Measurements from ENCODE around the gene SLC16A5.
A peak's percentile ranks its signal among the peaks of the same experiment; 100 is the strongest.
"Not testable (repeated sequence)": the region's sequence is repeated elsewhere in the genome, so short reads cannot be mapped to it uniquely, and the experiment has no call there.

The SLC16A5 gene

GRCh38 chr17:75133001-75133400, 45.2 kb downstream of the SLC16A5 start:
- DNase-seq (ENCODE audit: low spot score) = no peak

- not testable (repeated sequence) for DNase-seq (ENCODE audit: low spot score)
Observed at GRCh38 chr17:75133607-75134347, 46.0 kb downstream of the SLC16A5 start.

- DNase-seq (ENCODE audit: low spot score) = peak; percentile 29
Observed at GRCh38 chr17:75135452-75135851, 47.7 kb downstream of the SLC16A5 start.

- no peak for DNase-seq (ENCODE audit: low spot score)
Observed at GRCh38 chr17:75135946-75136345, 48.2 kb downstream of the SLC16A5 start.

GRCh38 chr17:75137762-75138161, 50.0 kb downstream of the SLC16A5 start:
- not testable (repeated sequence) for DNase-seq (ENCODE audit: low spot score)

GRCh38 chr17:75138519-75138918, 50.8 kb downstream of the SLC16A5 start:
- DNase-seq (ENCODE audit: low spot score) = no peak

- DNase-seq (ENCODE audit: low spot score) = no peak
Observed at GRCh38 chr17:75142236-75142971, 54.6 kb downstream of the SLC16A5 start.

- DNase-seq (ENCODE audit: low spot score) = no peak
Observed at GRCh38 chr17:75144816-75145512, 57.2 kb downstream of the SLC16A5 start.

GRCh38 chr17:75146592-75146991, 58.8 kb downstream of the SLC16A5 start:
- DNase-seq (ENCODE audit: low spot score) = no peak

- no peak for DNase-seq (ENCODE audit: low spot score)
Observed at GRCh38 chr17:75147878-75148546, 60.3 kb downstream of the SLC16A5 start.

- peak; percentile 64 for DNase-seq (ENCODE audit: low spot score)
Observed at GRCh38 chr17:75151930-75152329, 64.2 kb downstream of the SLC16A5 start.

- no peak for DNase-seq (ENCODE audit: low spot score)
Observed at GRCh38 chr17:75152523-75152921, 64.8 kb downstream of the SLC16A5 start.

- peak; percentile 78 for DNase-seq (ENCODE audit: low spot score)
Observed at GRCh38 chr17:75152922-75153779, 65.4 kb downstream of the SLC16A5 start.

GRCh38 chr17:75153780-75154194, 66.0 kb downstream of the SLC16A5 start:
- DNase-seq (ENCODE audit: low spot score) = peak; percentile 25

GRCh38 chr17:75154195-75155106, 66.7 kb downstream of the SLC16A5 start, which contains the start of gene JPT1:
Gene JPT1, minus strand, starts transcription at chr17:75154512. Its CDS starts 115 bp downstream, at chr17:75154397.
- DNase-seq (ENCODE audit: low spot score) = peak; percentile 99

- DNase-seq (ENCODE audit: low spot score) = no peak
Observed at GRCh38 chr17:75155191-75155601, 67.4 kb downstream of the SLC16A5 start.
